ENCODE results near the gene PVRIG. TPM values are rescaled to one million over a fixed set of nuclear protein-coding genes. Genes with fewer than 3 reads are reported as not detected.

PVRIG gene
- total and polyA plus RNA-seq, 2 of the 8 experiments (the other 6 are each of a cell fraction or from before 2014, with no cell fraction given): 0.15 TPM; not detected in 1

- TF ChIP-seq CTCF (IDR thresholded peaks at IDR 0.05; ENCODE audit: control extremely low read depth in 1 of 3, insufficient read depth in 1 of 3, low read depth in 1 of 3, low read length in 3 of 3) (peak in 2 of 3 experiments; percentile 23 to 41; a peak in 2 of 4 replicates), KDM5A (IDR thresholded peaks at IDR 0.05; ENCODE audit: low read length) (no peak), KDM4A (IDR thresholded peaks at IDR 0.05; ENCODE audit: low read depth, low read length, severe bottlenecking) (no peak), CBX8 (IDR thresholded peaks at IDR 0.05; ENCODE audit: borderline replicate concordance, low read depth, low read length) (no peak), CEBPB (IDR thresholded peaks at IDR 0.05; ENCODE audit: low read depth, low read length) (no peak), GABPA (IDR thresholded peaks at IDR 0.05; ENCODE audit: borderline replicate concordance, insufficient read depth, low read length) (no peak), KDM1A (IDR thresholded peaks at IDR 0.05; ENCODE audit: borderline replicate concordance, low read length) (peak; percentile 94; the same call in 1 of the 2 replicates), SP4 (IDR thresholded peaks at IDR 0.05; ENCODE audit: low read length) (no peak), RNF2 (IDR thresholded peaks at IDR 0.05; ENCODE audit: borderline replicate concordance, low read depth, low read length, missing control alignments, poor library complexity, severe bottlenecking) (no peak), CTBP2 (IDR thresholded peaks at IDR 0.05; ENCODE audit: borderline replicate concordance, insufficient read depth, insufficient read length, low read length) (no peak), SUZ12 (IDR thresholded peaks at IDR 0.05; ENCODE audit: low read length) (no peak), SIN3A (conservative IDR thresholded peaks at IDR 0.05 in 1 of 2, IDR thresholded peaks at IDR 0.05 in 1 of 2; ENCODE audit: low read depth in 1 of 2, low read length in 2 of 2) (no peak), MAFK (IDR thresholded peaks at IDR 0.05; ENCODE audit: low read depth, low read length) (peak; percentile 88; the same call in 1 of the 2 replicates), RBBP5 (IDR thresholded peaks at IDR 0.05; ENCODE audit: borderline replicate concordance, low read depth, low read length) (no peak), SIRT6 (IDR thresholded peaks at IDR 0.05; ENCODE audit: low read length) (no peak), TCF12 (IDR thresholded peaks at IDR 0.05; ENCODE audit: low read depth, low read length) (no peak), POLR2AphosphoS5 (IDR thresholded peaks at IDR 0.05; ENCODE audit: low read depth, low read length) (no peak)
- TF ChIP-seq, protein P1, sequence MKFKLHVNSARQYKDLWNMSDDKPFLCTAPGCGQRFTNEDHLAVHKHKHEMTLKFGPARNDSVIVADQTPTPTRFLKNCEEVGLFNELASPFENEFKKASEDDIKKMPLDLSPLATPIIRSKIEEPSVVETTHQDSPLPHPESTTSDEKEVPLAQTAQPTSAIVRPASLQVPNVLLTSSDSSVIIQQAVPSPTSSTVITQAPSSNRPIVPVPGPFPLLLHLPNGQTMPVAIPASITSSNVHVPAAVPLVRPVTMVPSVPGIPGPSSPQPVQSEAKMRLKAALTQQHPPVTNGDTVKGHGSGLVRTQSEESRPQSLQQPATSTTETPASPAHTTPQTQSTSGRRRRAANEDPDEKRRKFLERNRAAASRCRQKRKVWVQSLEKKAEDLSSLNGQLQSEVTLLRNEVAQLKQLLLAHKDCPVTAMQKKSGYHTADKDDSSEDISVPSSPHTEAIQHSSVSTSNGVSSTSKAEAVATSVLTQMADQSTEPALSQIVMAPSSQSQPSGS (IDR thresholded peaks at IDR 0.05; ENCODE audit: low read length): no peak
- TF ChIP-seq, protein P2, sequence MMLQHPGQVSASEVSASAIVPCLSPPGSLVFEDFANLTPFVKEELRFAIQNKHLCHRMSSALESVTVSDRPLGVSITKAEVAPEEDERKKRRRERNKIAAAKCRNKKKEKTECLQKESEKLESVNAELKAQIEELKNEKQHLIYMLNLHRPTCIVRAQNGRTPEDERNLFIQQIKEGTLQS (IDR thresholded peaks at IDR 0.05; ENCODE audit: insufficient read depth, low read depth, low read length): no peak
Measured at GRCh38 chr7:100247152-100247757, 27.5 kb downstream of the PVRIG start (continued).
